ENCODE data around the gene UBE2S.

DNA sequence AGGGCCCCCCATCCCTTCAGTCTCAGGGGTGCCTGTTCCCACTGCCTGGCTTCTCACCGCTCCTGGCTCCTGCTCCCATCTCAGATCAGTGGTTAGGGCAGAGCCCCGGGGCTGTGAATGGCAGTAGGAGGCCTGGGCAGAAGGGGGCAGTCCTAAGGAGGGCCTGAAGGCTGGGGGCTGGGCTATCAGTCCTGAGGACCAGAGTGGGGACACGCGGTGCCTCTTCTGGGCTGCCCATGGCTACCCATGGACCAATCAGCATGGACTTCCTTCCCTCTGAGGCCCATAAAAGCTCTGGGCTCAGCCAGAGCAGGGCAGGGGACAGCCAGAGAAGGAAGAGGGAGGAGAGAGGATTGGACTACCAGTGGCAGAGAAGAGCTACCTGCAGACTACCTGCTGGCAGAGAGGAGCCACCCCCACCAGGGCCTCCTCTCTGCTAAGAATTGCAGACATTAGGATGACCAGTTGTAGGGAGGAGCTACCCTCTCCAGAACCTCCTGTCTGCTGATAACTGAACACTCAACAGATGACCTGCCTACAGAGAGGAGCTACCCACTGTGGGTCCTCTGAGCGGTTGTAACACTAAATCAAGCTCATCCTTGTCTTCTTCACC is 12.1 kb upstream of the UBE2S start:
- TF ChIP-seq EZH2 (IDR thresholded peaks at IDR 0.05) = no peak
- TF ChIP-seq POLR2AphosphoS5 (IDR thresholded peaks at IDR 0.05; ENCODE audit: borderline replicate concordance, low read depth, low read length) = no peak
- TF ChIP-seq FOXP2 (optimal IDR thresholded peaks at IDR 0.05; ENCODE audit: control extremely low read depth, extremely low read length, insufficient read depth) = no peak
